ENCODE results near the gene STAB1.
A peak's percentile ranks its signal among the peaks of the same experiment; 100 is the strongest.
"Not testable (repeated sequence)": the region's sequence is repeated elsewhere in the genome, so short reads cannot be mapped to it uniquely, and the experiment has no call there.

The STAB1 gene

DNA sequence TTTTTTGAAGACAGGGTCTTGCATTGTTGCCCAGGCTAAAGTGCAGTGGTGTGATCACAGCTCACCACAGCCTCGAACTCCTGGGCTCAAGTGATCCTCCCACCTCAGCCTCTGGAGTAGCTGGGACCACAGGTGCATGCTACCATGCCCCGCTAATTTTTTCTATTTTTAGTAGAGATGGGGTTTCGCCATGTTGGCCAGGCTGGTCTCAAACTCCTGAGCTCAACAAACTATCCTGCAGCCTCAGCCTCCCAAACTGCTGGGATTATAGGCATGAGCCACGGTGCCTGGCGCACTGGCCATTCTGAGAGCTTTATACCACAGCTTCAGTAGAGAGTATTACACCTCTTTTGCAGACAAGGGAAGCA is 31.5 kb downstream of the STAB1 start:
- H3K9me3 ChIP-seq (ENCODE audit: control insufficient read depth, insufficient read depth, low read length); H3K36me3 ChIP-seq (ENCODE audit: insufficient read depth, low read length); H3K4me1 ChIP-seq (ENCODE audit: insufficient read depth, low read length); H3K9ac ChIP-seq (ENCODE audit: low read depth, low read length): not testable (repeated sequence)

DNA sequence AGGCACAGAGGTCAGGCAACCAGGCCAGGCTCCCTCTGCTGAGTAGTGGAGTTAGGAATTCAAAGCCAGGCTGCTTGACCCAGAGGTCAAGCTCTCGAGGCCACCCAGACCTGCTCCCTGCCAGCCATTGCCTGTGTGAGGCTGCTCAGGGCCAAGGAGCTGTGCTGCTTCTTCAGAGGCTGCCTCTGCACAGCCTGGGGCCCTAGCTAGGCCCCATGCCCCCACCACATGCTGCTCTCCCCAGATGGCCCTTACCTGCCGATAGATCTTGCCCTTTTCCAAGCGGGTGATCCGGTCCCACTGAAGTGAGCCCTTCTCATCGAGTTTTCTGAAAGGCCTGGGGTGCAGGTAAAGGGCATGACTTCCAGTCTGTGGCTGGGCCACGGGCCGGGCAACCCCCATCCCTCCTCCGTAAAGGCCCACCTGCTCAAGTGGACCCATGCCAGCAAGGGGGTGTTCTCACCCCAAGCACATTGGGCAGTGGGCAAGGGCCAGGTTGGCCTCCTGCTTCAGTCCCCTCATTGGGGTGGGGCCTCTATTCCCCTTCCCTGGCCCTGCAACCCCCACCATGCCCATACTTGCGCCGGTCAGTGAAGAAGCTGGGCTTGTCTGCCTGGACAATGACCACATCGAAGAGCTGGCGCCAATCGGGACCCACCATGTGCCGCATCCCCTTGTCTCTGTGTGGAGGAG is 32.0 kb downstream of the STAB1 start:
- Histone ChIP-seq H3K36me3 (ENCODE audit: insufficient read depth, low read length) (peaks cover 2% of the 10 kb centered on the region; the same call in 1 of the 2 replicates), H3K9me3 (ENCODE audit: control insufficient read depth, insufficient read depth, low read length) (no peaks in the 10 kb centered on the region), H3K9ac (ENCODE audit: low read depth, low read length) (no peak overlapping the region), H3K4me1 (ENCODE audit: insufficient read depth, low read length) (peaks cover 1% of the 10 kb centered on the region; the same call in 1 of the 2 replicates)

DNA sequence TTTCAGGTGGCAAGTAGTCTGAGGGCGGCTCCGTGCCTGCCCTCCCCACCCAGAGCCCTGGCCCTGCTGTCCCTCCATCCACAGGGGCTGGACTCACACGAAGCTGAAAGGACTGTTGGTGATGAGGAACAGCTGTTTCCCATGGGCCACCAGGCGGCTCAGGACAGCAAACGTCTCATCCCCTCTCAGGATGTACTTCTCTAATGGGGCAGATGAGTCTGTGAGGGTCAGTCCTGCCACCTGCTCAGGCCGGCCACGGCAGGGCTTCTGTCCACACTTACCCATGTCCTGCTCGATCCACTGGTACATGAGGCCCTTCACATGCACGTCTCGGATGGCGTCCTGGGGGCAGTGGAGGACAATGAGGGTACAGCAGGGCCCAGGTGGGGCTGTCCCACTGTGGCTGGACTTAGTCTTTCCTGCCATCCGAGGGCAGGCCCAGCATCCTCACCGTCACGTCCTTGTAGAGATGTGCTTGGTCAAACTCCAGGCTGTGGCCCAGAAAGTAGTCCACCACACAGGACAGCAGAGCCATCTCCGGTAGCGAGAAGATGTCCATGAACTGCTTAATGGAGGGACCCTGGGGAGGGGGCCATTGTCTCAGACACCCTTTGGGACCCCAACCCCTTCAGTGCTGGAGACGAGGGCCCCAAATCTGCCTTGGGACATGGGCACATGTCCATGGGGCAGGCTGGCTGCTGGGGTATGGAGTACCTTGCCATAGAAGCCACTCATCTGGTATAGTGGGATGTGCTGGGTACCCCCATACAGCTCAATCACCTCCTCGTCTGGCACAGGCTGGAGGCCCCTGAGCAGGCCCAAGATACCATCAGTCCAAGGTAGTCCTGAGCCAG is 32.8 kb downstream of the STAB1 start:
- Histone ChIP-seq H3K36me3 (ENCODE audit: insufficient read depth, low read length) (peaks cover 2% of the 10 kb centered on the region; the same call in 1 of the 2 replicates), H3K9me3 (ENCODE audit: control insufficient read depth, insufficient read depth, low read length) (no peaks in the 10 kb centered on the region), H3K9ac (ENCODE audit: low read depth, low read length) (no peak overlapping the region), H3K4me1 (ENCODE audit: insufficient read depth, low read length) (peaks cover 4% of the 10 kb centered on the region; the same call in 1 of the 2 replicates)

- Histone ChIP-seq H3K36me3 (ENCODE audit: insufficient read depth, low read length) (peaks cover 2% of the 10 kb centered on the region; the same call in 1 of the 2 replicates), H3K9me3 (ENCODE audit: control insufficient read depth, insufficient read depth, low read length) (no peaks in the 10 kb centered on the region), H3K9ac (ENCODE audit: low read depth, low read length) (no peak overlapping the region), H3K4me1 (ENCODE audit: insufficient read depth, low read length) (peaks cover 4% of the 10 kb centered on the region; the same call in 1 of the 2 replicates)
These were observed 33.6 kb downstream of the STAB1 start for GRCh38 chr3:52528586-52529375.

DNA sequence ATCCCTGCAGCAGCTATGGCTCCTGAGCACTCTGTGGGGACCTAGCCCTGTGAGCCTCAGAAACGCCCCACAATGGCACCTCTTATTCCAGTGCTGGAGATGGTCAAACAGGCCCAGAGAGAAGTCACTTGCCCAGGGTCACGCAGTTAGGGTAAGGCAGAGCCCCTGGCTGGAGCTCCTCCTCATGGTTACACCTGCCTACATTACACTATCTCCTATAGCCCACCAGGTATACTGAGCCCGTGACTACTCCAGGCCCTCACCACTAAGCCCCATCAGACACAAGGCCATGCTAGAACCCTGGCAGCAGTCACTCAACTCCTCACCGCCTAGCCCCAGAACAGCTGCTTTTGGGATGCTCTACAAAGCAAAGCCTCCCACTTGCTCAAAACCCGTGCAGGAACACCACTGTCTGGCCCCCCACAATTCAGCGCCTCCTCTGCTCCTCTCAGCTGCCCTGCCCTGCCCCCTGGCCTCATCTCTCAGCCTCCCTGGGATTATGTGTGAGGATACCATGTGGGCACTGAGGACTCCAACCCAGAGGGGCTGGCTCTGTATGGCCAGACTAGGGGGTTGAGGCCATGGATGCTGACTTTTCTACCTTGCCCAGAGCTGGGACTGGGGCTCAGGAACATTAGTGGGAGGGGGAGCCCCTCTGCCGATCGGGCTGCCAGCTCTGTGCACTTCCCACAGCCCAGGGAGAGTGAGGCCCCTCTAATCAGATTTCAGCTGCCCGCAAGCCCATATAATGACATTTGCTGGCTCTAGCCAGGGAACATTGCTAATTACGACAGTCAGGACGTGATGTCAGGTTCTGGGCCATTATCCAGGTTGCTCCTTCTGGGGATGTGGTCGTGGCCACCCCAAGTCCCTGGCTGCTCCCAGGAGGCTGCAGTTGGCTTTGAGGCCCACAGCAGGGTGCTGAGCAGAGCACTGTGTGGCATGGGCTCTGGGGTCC is 34.5 kb downstream of the STAB1 start:
- H3K4me1 ChIP-seq (ENCODE audit: insufficient read depth, low read length): peaks cover 4% of the 10 kb centered on the region; the same call in 1 of the 2 replicates
- no peak overlapping the region for H3K9ac ChIP-seq (ENCODE audit: low read depth, low read length)
- H3K9me3 ChIP-seq (ENCODE audit: control insufficient read depth, insufficient read depth, low read length): no peaks in the 10 kb centered on the region
- H3K36me3 ChIP-seq (ENCODE audit: insufficient read depth, low read length): no peaks in the 10 kb centered on the region; the same call in 1 of the 2 replicates

- Histone ChIP-seq H3K9me3 (ENCODE audit: control insufficient read depth, insufficient read depth, low read length) (no peaks in the 10 kb centered on the region), H3K36me3 (ENCODE audit: insufficient read depth, low read length) (no peaks in the 10 kb centered on the region; the same call in 1 of the 2 replicates), H3K9ac (ENCODE audit: low read depth, low read length) (no peak overlapping the region), H3K4me1 (ENCODE audit: insufficient read depth, low read length) (peaks cover 4% of the 10 kb centered on the region; the same call in 1 of the 2 replicates)
These were observed 36.0 kb downstream of the STAB1 start for GRCh38 chr3:52530918-52531826.

GRCh38 chr3:52531860-52532516 is 36.9 kb downstream of the STAB1 start:
- Histone ChIP-seq H3K4me1 (ENCODE audit: insufficient read depth, low read length) (peaks cover 4% of the 10 kb centered on the region; the same call in 1 of the 2 replicates), H3K36me3 (ENCODE audit: insufficient read depth, low read length) (no peaks in the 10 kb centered on the region; the same call in 1 of the 2 replicates), H3K9ac (ENCODE audit: low read depth, low read length) (peak overlapping the region; percentile 62), H3K9me3 (ENCODE audit: control insufficient read depth, insufficient read depth, low read length) (no peaks in the 10 kb centered on the region)

GRCh38 chr3:52532517-52532837 is 37.3 kb downstream of the STAB1 start:
- Histone ChIP-seq H3K36me3 (ENCODE audit: insufficient read depth, low read length) (no peaks in the 10 kb centered on the region; the same call in 1 of the 2 replicates), H3K9ac (ENCODE audit: low read depth, low read length) (peak overlapping the region; percentile 62), H3K9me3 (ENCODE audit: control insufficient read depth, insufficient read depth, low read length) (no peaks in the 10 kb centered on the region), H3K4me1 (ENCODE audit: insufficient read depth, low read length) (peaks cover 6% of the 10 kb centered on the region; the same call in 1 of the 2 replicates)

DNA sequence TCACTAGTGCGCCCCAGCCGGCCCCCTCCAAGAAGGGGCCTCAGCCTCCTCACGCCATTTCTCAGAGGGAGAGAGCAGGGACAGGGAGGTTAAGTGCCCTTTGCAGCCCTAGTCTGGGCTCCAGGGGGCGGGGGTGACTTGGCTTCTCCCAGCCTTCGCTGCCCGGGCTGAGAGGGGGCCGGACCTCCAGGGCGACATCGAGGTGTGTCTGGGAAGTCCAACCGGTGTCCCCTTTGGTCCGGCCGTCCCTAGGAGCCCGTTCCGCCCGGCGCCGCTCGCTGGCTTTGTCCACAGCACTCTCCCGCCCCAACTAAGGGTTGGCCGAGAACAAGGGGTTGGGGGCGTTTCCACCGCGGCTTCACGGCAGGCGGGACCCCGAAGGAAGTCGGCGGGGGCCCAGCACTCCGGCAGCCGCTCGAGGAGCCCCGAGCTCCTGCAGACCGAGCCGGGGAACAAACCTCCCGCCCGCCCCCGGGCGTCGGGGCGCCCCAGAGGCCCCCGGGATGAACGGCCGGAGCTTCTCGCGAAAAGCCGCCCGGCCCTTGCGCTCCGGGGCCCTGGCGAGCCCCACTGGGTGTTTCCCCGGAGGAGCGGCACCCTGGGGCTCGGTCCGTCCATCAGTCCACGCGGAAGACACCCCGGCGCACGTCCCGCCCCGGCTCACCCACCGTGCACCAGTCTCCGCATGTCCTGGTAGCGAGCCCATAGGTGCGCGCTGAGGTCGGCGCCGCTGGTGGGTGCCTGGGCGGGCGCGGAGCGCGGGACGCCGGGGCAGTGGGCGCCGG is 37.9 kb downstream of the STAB1 start:
- Histone ChIP-seq H3K9me3 (ENCODE audit: control insufficient read depth, insufficient read depth, low read length) (no peaks in the 10 kb centered on the region), H3K36me3 (ENCODE audit: insufficient read depth, low read length) (no peaks in the 10 kb centered on the region; the same call in 1 of the 2 replicates), H3K4me1 (ENCODE audit: insufficient read depth, low read length) (peaks cover 12% of the 10 kb centered on the region), H3K9ac (ENCODE audit: low read depth, low read length) (peak overlapping the region; percentile 62)

DNA sequence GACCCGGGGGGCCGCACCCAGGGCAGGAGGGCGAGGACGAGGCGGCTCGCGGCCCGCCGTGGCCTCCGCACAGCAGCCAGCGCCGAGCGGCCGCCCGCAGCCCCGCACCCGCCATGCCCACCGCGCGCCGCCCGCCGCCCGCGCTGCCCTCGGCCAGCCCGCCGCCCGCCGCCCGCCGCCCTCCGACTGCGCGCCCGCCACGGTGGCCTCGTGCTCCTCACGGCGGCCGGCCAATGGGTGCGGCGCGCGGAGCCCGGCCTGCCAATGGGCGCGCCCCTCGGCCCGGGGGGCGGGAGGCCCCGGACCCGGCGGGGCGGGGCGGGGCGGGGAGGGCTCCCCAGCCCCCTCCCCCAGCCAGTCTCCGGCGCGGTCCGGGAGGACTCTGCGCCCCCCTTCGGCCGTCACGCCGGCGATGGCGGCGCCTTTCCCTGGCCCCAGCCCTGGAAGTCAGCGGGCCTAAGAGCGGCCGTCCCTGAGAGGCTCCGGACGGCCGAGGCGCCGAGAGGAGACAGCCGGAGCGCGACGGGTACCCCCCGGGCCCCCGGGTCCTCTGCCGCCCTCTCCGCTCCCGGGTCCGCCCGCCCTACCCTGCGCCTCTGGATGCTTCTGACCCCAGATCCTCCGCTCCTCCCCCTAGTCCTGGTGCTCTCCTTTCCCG is 38.6 kb downstream of the STAB1 start, which contains the start of gene NT5DC2:
Gene NT5DC2, minus strand, starts transcription at position 235 of the 658 bp plus-strand sequence. Its CDS starts 120 bp downstream, at position 115.
- no peaks in the 10 kb centered on the region for H3K9me3 ChIP-seq (ENCODE audit: control insufficient read depth, insufficient read depth, low read length)
- H3K9ac ChIP-seq (ENCODE audit: low read depth, low read length): peak within 1 kb of the TSS; percentile 70
- H3K4me1 ChIP-seq (ENCODE audit: insufficient read depth, low read length): peaks cover 12% of the 10 kb centered on the region
- no peaks in the 10 kb centered on the region; the same call in 1 of the 2 replicates for H3K36me3 ChIP-seq (ENCODE audit: insufficient read depth, low read length)
